H1 (cell line): ENCODE measurements around the gene TMUB1. TPM values are rescaled to one million over a fixed set of nuclear protein-coding genes. Genes with fewer than 3 reads are reported as not detected.

Experiments
- CTCF ChIA-PET: fragments of 300-600 bp; sonication (Branson Sonifier 250); formaldehyde crosslinking; loops from one replicate; lab custom pipeline; 2021; ENCODE audit not compliant: partially characterized antibody; lab: Charles Lee
- POLR2A ChIA-PET: fragments of 300-600 bp; sonication (Branson Sonifier 250); formaldehyde crosslinking; loops from one replicate; lab custom pipeline; 2021; ENCODE audit warnings: inconsistent platforms; ENCODE audit not compliant: partially characterized antibody; lab: Charles Lee
- DNase-seq, 2 experiments: peaks; one replicate each; pipeline versions ENCODE4 v3.0.0 to v3.0.0-alpha.2; 2010 to 2022; ENCODE audit warnings: low spot score in 2 of 2, low read depth in 1 of 2, mixed read lengths in 1 of 2
- FAIRE-seq: peaks from 2 replicates; lab custom pipeline; 2011; peaks lifted over from hg19 to GRCh38; lab: Jason Lieb, UNC
- H2AFZ ChIP-seq: 2 replicates; pipeline ENCODE4 v1.8.1; 2012; ENCODE audit warnings: low read length, inconsistent platforms
- H2AK5ac ChIP-seq: 2 replicates; pipeline ENCODE4 v1.6.1; 2013; ENCODE audit warnings: low read depth, low read length
- H2BK120ac ChIP-seq: replicated peaks from 2 replicates; pipeline ENCODE3; 2013; ENCODE audit warnings: low read depth, low read length, inconsistent platforms
- H2BK12ac ChIP-seq: 2 replicates; pipeline ENCODE4 v1.6.1; 2013; ENCODE audit warnings: low read depth, low read length
- H2BK15ac ChIP-seq: 2 replicates; pipeline ENCODE4 v1.6.1; 2013; ENCODE audit warnings: low read length
- H2BK20ac ChIP-seq: 2 replicates; pipeline ENCODE4 v1.6.1; 2013; ENCODE audit warnings: low read length
- H2BK5ac ChIP-seq: 2 replicates; pipeline ENCODE4 v1.6.1; 2013; ENCODE audit warnings: low read depth, low read length
- H3K14ac ChIP-seq: 2 replicates; pipeline ENCODE4 v1.6.1; 2013; ENCODE audit warnings: inconsistent platforms; ENCODE audit not compliant: insufficient read length
- H3K18ac ChIP-seq: 2 replicates; pipeline ENCODE4 v1.6.1; 2013; ENCODE audit warnings: low read length; ENCODE audit errors: extremely low read depth
- H3K23ac ChIP-seq: 2 replicates; pipeline ENCODE4 v1.6.1; 2013; ENCODE audit warnings: inconsistent platforms; ENCODE audit not compliant: insufficient read length
- H3K23me2 ChIP-seq: 2 replicates; pipeline ENCODE4 v1.6.1; 2013; ENCODE audit warnings: low read depth, low read length
- H3K27ac ChIP-seq: 2 replicates; pipeline ENCODE4 v1.6.1; 2011; ENCODE audit warnings: low read depth, low read length, inconsistent platforms
- H3K27me3 ChIP-seq, 4 experiments: replicated peaks in 1 of 4; 1 replicate in 1 of 4; 2 replicates in 3 of 4; pipeline versions ENCODE4 v1.6.1 to v1.8.1; 2011 to 2013; ENCODE audit warnings: low read length in 3 of 4, mild to moderate bottlenecking in 3 of 4, inconsistent platforms in 2 of 4, mixed read lengths in 2 of 4, moderate library complexity in 1 of 4; ENCODE audit not compliant: control insufficient read depth in 3 of 4, insufficient read depth in 3 of 4; ENCODE audit errors: extremely low read depth in 1 of 4
- H3K36me3 ChIP-seq, 4 experiments: 2 replicates each; pipeline versions ENCODE4 v1.6.1 to v1.8.1; 2011 to 2013; ENCODE audit warnings: mild to moderate bottlenecking in 4 of 4, low read length in 3 of 4, moderate library complexity in 2 of 4, control low read depth in 1 of 4, inconsistent platforms in 1 of 4; ENCODE audit not compliant: insufficient read depth in 4 of 4, control insufficient read depth in 2 of 4
- H3K4ac ChIP-seq: replicated peaks from 2 replicates; pipeline ENCODE3; 2013; ENCODE audit warnings: low read length, low read depth, mixed read lengths, inconsistent platforms; ENCODE audit not compliant: insufficient read length
- H3K4me1 ChIP-seq, 4 experiments: replicated peaks in 1 of 4; 1 replicate in 1 of 4; 2 replicates in 3 of 4; pipeline versions ENCODE4 v1.6.1 to v1.8.1; 2011 to 2013; ENCODE audit warnings: low read length in 3 of 4, inconsistent platforms in 2 of 4, mixed read lengths in 1 of 4; ENCODE audit not compliant: insufficient read depth in 4 of 4, control insufficient read depth in 3 of 4
- H3K4me2 ChIP-seq, 2 experiments: 2 replicates each; pipeline versions ENCODE4 v1.6.1 to v1.8.1; 2011 to 2013; ENCODE audit warnings: low read depth in 2 of 2, low read length in 2 of 2, control low read depth in 1 of 2, inconsistent platforms in 1 of 2, mild to moderate bottlenecking in 1 of 2; ENCODE audit not compliant: insufficient read depth in 1 of 2
- H3K4me3 ChIP-seq, 4 experiments: fragments of 200-600, 300-600 bp in 1 of 4; sonication (generic), shearing (Covaris generic), sonication (Bioruptor Twin) in 1 of 4; 2 replicates each; pipeline versions ENCODE4 v1.5.1 to v1.8.1; 2011 to 2016; ENCODE audit warnings: low read length in 4 of 4, low read depth in 3 of 4, control low read depth in 2 of 4, inconsistent platforms in 2 of 4, mild to moderate bottlenecking in 2 of 4, mixed read lengths in 1 of 4, moderate library complexity in 1 of 4; ENCODE audit not compliant: insufficient read depth in 2 of 4; ENCODE audit errors: extremely low read depth in 1 of 4
- H3K56ac ChIP-seq: replicated peaks from 2 replicates; pipeline ENCODE3; 2013; ENCODE audit warnings: low read depth, mild to moderate bottlenecking, mixed read lengths, low read length, inconsistent platforms; ENCODE audit not compliant: insufficient read length
- H3K79me1 ChIP-seq: 2 replicates; pipeline ENCODE4 v1.6.1; 2013; ENCODE audit warnings: low read depth, low read length, control low read depth
- H3K79me2 ChIP-seq, 2 experiments: 2 replicates each; pipeline versions ENCODE4 v1.6.1 to v1.8.1; 2012 to 2013; ENCODE audit warnings: low read length in 2 of 2, mild to moderate bottlenecking in 2 of 2, inconsistent platforms in 1 of 2; ENCODE audit not compliant: insufficient read depth in 2 of 2, control insufficient read depth in 1 of 2
- H3K9ac ChIP-seq, 4 experiments: replicated peaks in 1 of 4; 1 replicate in 1 of 4; 2 replicates in 3 of 4; pipeline versions ENCODE4 v1.6.1 to v1.8.1; 2011 to 2013; ENCODE audit warnings: low read depth in 3 of 4, low read length in 3 of 4, control low read depth in 2 of 4, mild to moderate bottlenecking in 2 of 4, moderate library complexity in 2 of 4, inconsistent platforms in 1 of 4; ENCODE audit errors: extremely low read depth in 1 of 4
- H3K9me3 ChIP-seq, 2 experiments: 2 replicates each; pipeline versions ENCODE4 v1.6.1 to v1.8.1; 2012 to 2013; ENCODE audit warnings: mild to moderate bottlenecking in 2 of 2, moderate library complexity in 2 of 2, control low read depth in 1 of 2, inconsistent platforms in 1 of 2, low read depth in 1 of 2, low read length in 1 of 2, mixed read lengths in 1 of 2; ENCODE audit not compliant: insufficient read depth in 2 of 2
- H4K20me1 ChIP-seq, 2 experiments: replicated peaks in 1 of 2; 2 replicates each; pipeline versions ENCODE3 to v1.8.1; 2011 to 2013; ENCODE audit warnings: inconsistent platforms in 2 of 2, low read length in 2 of 2, mild to moderate bottlenecking in 1 of 2; ENCODE audit not compliant: insufficient read depth in 2 of 2, control insufficient read depth in 1 of 2
- H4K5ac ChIP-seq: 2 replicates; pipeline ENCODE4 v1.6.1; 2013; ENCODE audit warnings: low read length, low read depth, mixed read lengths, inconsistent platforms; ENCODE audit not compliant: insufficient read length
- H4K8ac ChIP-seq: 2 replicates; pipeline ENCODE4 v1.8.0; 2013; ENCODE audit warnings: mild to moderate bottlenecking, moderate library complexity, low read length, inconsistent platforms; ENCODE audit not compliant: insufficient read depth; ENCODE audit errors: extremely low read depth
- H4K91ac ChIP-seq: replicated peaks from 2 replicates; pipeline ENCODE3; 2013; ENCODE audit warnings: low read length, mixed read lengths, inconsistent platforms; ENCODE audit not compliant: insufficient read length
- ASH2L ChIP-seq: fragments of 200-600, 300-600 bp; sonication (generic); IDR thresholded peaks from one replicate; pipeline ENCODE4 v1.7.1; 2017; ENCODE audit warnings: low read length
- CBX5 ChIP-seq: fragments of 300-800, 300-1000 bp; sonication (generic); IDR thresholded peaks from 2 replicates; pipeline ENCODE4 v1.7.1; 2016; ENCODE audit warnings: antibody characterized with exemption, low read length, low read depth
- CBX8 ChIP-seq: fragments of 300-800, 300-1000 bp; sonication (generic); IDR thresholded peaks from 2 replicates; pipeline ENCODE4 v1.7.1; 2016; ENCODE audit warnings: low read depth, low read length, borderline replicate concordance
- CEBPB ChIP-seq: IDR thresholded peaks from 2 replicates; pipeline ENCODE4 v1.6.1; 2012; ENCODE audit warnings: low read depth, low read length
- EZH2 ChIP-seq: fragments of 200-600 bp; sonication (generic); IDR thresholded peaks from 2 replicates; pipeline ENCODE4 v1.7.1; 2012; ENCODE audit warnings: low read depth, mild to moderate bottlenecking, moderate library complexity, low read length, inconsistent platforms; ENCODE audit not compliant: severe bottlenecking
- POLR2A ChIP-seq, 2 experiments: IDR thresholded peaks; 1 replicate in 1 of 2; 2 replicates in 1 of 2; pipeline ENCODE4 v1.6.1; 2011; ENCODE audit warnings: low read depth in 2 of 2, low read length in 2 of 2, mild to moderate bottlenecking in 2 of 2; ENCODE audit errors: control extremely low read depth in 1 of 2
- SAP30 ChIP-seq: fragments of 300-600 bp; sonication (generic); IDR thresholded peaks from 2 replicates; pipeline ENCODE4 v1.7.1; 2012; ENCODE audit warnings: low read length, moderate library complexity, mild to moderate bottlenecking, inconsistent platforms; ENCODE audit not compliant: insufficient read depth, insufficient replicate concordance
- SIN3A ChIP-seq, 2 experiments: IDR thresholded peaks in 1 of 2; conservative IDR thresholded peaks in 1 of 2; 2 replicates each; pipeline ENCODE4 v1.6.1; 2011 to 2012; ENCODE audit warnings: low read length in 2 of 2, improper control_type of control experiment in 1 of 2, low read depth in 1 of 2, mild to moderate bottlenecking in 1 of 2
- SIRT6 ChIP-seq: IDR thresholded peaks from one replicate; pipeline ENCODE4 v1.7.1; 2012; ENCODE audit warnings: low read length, inconsistent platforms
- SUZ12 ChIP-seq: fragments of 200-600 bp; sonication (generic); IDR thresholded peaks from 2 replicates; pipeline ENCODE4 v1.6.1; 2012; ENCODE audit warnings: mild to moderate bottlenecking, inconsistent platforms, low read length, moderate library complexity, mixed read lengths
- TAF7 ChIP-seq: optimal IDR thresholded peaks from 2 replicates; pipeline ENCODE3; 2011; ENCODE audit warnings: low read depth, mild to moderate bottlenecking, inconsistent platforms, low read length, moderate library complexity, borderline replicate concordance
- TEAD4 ChIP-seq: IDR thresholded peaks from 2 replicates; pipeline ENCODE4 v1.6.1; 2012; ENCODE audit warnings: low read depth, low read length, inconsistent platforms, mixed read lengths
- YY1 ChIP-seq: IDR thresholded peaks from 2 replicates; pipeline ENCODE4 v1.6.1; 2011; ENCODE audit warnings: low read depth, mild to moderate bottlenecking, low read length
- WGBS, 2 experiments: shearing (Covaris generic) in 1 of 2; methylation state at CpG; one replicate each; pipeline versions ENCODE4 v1.1.6 to v1.1.7; 2013 to 2015; ENCODE audit warnings: low lambda C conversion rate in 2 of 2, mixed read lengths in 2 of 2, inconsistent platforms in 1 of 2, low coverage in 1 of 2, missing lambda C conversion rate in 1 of 2; ENCODE audit not compliant: insufficient replicate concordance in 2 of 2, insufficient coverage in 1 of 2, insufficient read length in 1 of 2; ENCODE audit errors: extremely low coverage in 1 of 2, missing lambda C conversion rate in 1 of 2; 5-methylcytosine and 5-hydroxymethylcytosine counted together
- polyA plus RNA-seq, 7 experiments: library from polyadenylated mRNA; depleted of rRNA in 3 of 7; stranded (reverse) in 5 of 7; unstranded in 2 of 7; fragments of >200 nt in 5 of 7; fragments of 200-250 nt in 2 of 7; gene quantifications; 1 replicate in 5 of 7; 2 replicates in 1 of 7; 4 replicates in 1 of 7; pipeline versions ENCODE4 v1.2.1 to v1.2.3, GENCODE V29; 2011 to 2013; ENCODE audit warnings: missing spikeins in 2 of 7, mixed read lengths in 2 of 7
- total RNA-seq: library from RNA; stranded (reverse); fragmentation: NEBNext Ultra II Directional; extraction: Animal tissue kit (Norgen Biotek cat#: 25700); gene quantifications from 2 replicates; pipeline ENCODE4 v1.2.1, GENCODE V29; 2021

Gene TMUB1
- total and polyA plus RNA-seq, 2 of the 8 experiments (the other 6 are each of a cell fraction or from before 2014, with no cell fraction given) = 41.4 to 56.2 TPM

- Histone ChIP-seq H3K18ac (no peak overlapping the region; the same call in 1 of the 2 replicates), H4K20me1 (peaks cover 10 to 30% of the 10 kb centered on the region in 2 experiments), H3K56ac (peak overlapping the region; percentile 36), H3K4me2 (peak overlapping the region; percentile 47 to 92), H4K91ac (no peak overlapping the region), H2BK15ac (0 out of 2 replicates have a peak overlapping the region, but pooled peaks have one; percentile 10), H3K27me3 (peaks cover 0 to 13% (median 4%) of the 10 kb centered on the region in 4 experiments; a peak in 5 of 7 replicates), H3K23me2 (peaks cover 5% of the 10 kb centered on the region; the same call in 1 of the 2 replicates), H2BK5ac (peak overlapping the region; percentile 44; the same call in 1 of the 2 replicates), H3K9me3 (no peaks in the 10 kb centered on the region), H3K9ac (no peak overlapping the region; a peak in 1 of 7 replicates), H3K4ac (no peak overlapping the region), H3K23ac (no peak overlapping the region), H2AK5ac (no peak overlapping the region), H3K79me2 (no peaks in the 10 kb centered on the region), H3K36me3 (peaks cover 0 to 20% (median 0%) of the 10 kb centered on the region in 4 experiments; a peak in 2 of 8 replicates), H2AFZ (no peak overlapping the region), H3K4me3 (peak overlapping the region; percentile 29 to 75 (median 48)), H4K5ac (no peak overlapping the region), H2BK20ac (no peak overlapping the region), H2BK120ac (no peak overlapping the region), H3K27ac (no peak overlapping the region), H2BK12ac (no peak overlapping the region), H3K4me1 (peaks cover 0 to 23% (median 7%) of the 10 kb centered on the region in 4 experiments; a peak in 6 of 7 replicates), H3K14ac (no peak overlapping the region), H3K79me1 (no peaks in the 10 kb centered on the region), H4K8ac (no peak overlapping the region; the same call in 1 of the 2 replicates)
- ChIA-PET CTCF (interaction anchor here (0.6 to 11.7 kb wide), 15 partner anchors 10 to 126 kb away, joined by 3 to 197 read pairs (median 5); partner anchors contain the start of genes ABCF2 and GBX1), POLR2A (interaction anchor here (0.7 to 2.0 kb wide), 7 partner anchors 10 to 51 kb away, joined by 3 to 6 read pairs (median 4); no protein-coding TSS in a partner anchor)
- no peak for DNase-seq
- WGBS, 2 experiments = 1% methylated on average over 20 of the region's 22 CpGs; no CpG with 5 or more reads in 1 of the 2 experiments
- no peak for FAIRE-seq
- TF ChIP-seq EZH2 (no peak), POLR2A (IDR thresholded peaks at IDR 0.05; ENCODE audit: control extremely low read depth in 1 of 2, low read depth in 2 of 2, low read length in 2 of 2) (no peak), CBX8 (no peak), SAP30 (no peak), ASH2L (peak; percentile 91), SIRT6 (no peak), SUZ12 (no peak), TEAD4 (no peak), SIN3A (conservative IDR thresholded peaks at IDR 0.05 in 1 of 2, IDR thresholded peaks at IDR 0.05 in 1 of 2; ENCODE audit: low read depth in 1 of 2, low read length in 2 of 2) (no peak), CEBPB (no peak), YY1 (0 out of 2 replicates have a peak, but pooled peaks have one; percentile 51), CBX5 (no peak), TAF7 (peak; percentile 51)
These were observed 42.2 kb upstream of the TMUB1 start for GRCh38 chr7:151125470-151125845.
